Hepatocyte (in vitro differentiated cells): ENCODE data around the gene PLIN4. TPM values are rescaled to one million over a fixed set of nuclear protein-coding genes. Genes with fewer than 3 reads are reported as not detected.

Experiments
- DNase-seq: peaks from one replicate; pipeline ENCODE4 v3.0.0-alpha.2; 2016; ENCODE audit warnings: low spot score
- H2AFZ ChIP-seq: fragments of 200-600 bp; sonication (generic); 2 replicates; pipeline ENCODE4 v1.6.0; 2016; ENCODE audit warnings: antibody characterized with exemption, mild to moderate bottlenecking
- H3K27ac ChIP-seq: fragments of 200-600 bp; sonication (generic); 2 replicates; pipeline ENCODE4 v1.5.1; 2016; ENCODE audit warnings: mild to moderate bottlenecking
- H3K27me3 ChIP-seq: fragments of 200-600 bp; sonication (generic); 2 replicates; pipeline ENCODE4 v1.6.1; 2016
- H3K36me3 ChIP-seq: fragments of 200-600 bp; sonication (generic); replicated peaks from 2 replicates; pipeline ENCODE4 v1.5.1; 2016; ENCODE audit warnings: low read depth; ENCODE audit not compliant: insufficient read depth
- H3K4me1 ChIP-seq: fragments of 200-600 bp; sonication (generic); 2 replicates; pipeline ENCODE4 v1.5.1; 2016; ENCODE audit warnings: mild to moderate bottlenecking, moderate library complexity; ENCODE audit not compliant: insufficient read depth
- H3K4me2 ChIP-seq: fragments of 200-600 bp; sonication (generic); 2 replicates; pipeline ENCODE4 v1.6.0; 2016
- H3K4me3 ChIP-seq: fragments of 200-600 bp; sonication (generic); 2 replicates; pipeline ENCODE4 v1.5.1; 2016; ENCODE audit warnings: mild to moderate bottlenecking
- H3K79me2 ChIP-seq: fragments of 200-600 bp; sonication (generic); 2 replicates; pipeline ENCODE4 v1.6.0; 2017; ENCODE audit warnings: mild to moderate bottlenecking
- H3K9me2 ChIP-seq: fragments of 200-600 bp; sonication (generic); replicated peaks from 2 replicates; pipeline ENCODE4 v1.6.0; 2017; ENCODE audit warnings: mild to moderate bottlenecking; ENCODE audit not compliant: insufficient read depth
- H3K9me3 ChIP-seq: fragments of 200-600 bp; sonication (generic); 2 replicates; pipeline ENCODE4 v1.5.1; 2016; ENCODE audit warnings: low read depth, mild to moderate bottlenecking
- H4K20me1 ChIP-seq: fragments of 200-600 bp; sonication (generic); 2 replicates; pipeline ENCODE4 v1.6.0; 2016; ENCODE audit warnings: mild to moderate bottlenecking; ENCODE audit not compliant: insufficient read depth, poor library complexity, severe bottlenecking
- EZH2 ChIP-seq: fragments of 200-600 bp; sonication (generic); IDR thresholded peaks from 2 replicates; pipeline ENCODE4 v1.6.1; 2016; ENCODE audit warnings: antibody characterized with exemption, mild to moderate bottlenecking, borderline replicate concordance
- EZH2phosphoT487 ChIP-seq: fragments of 200-600 bp; sonication (generic); IDR thresholded peaks from one replicate; pipeline ENCODE4 v1.6.1; 2018; ENCODE audit warnings: antibody characterized with exemption, mild to moderate bottlenecking, low read depth, moderate library complexity; ENCODE audit not compliant: unreplicated experiment, severe bottlenecking
- WGBS: methylation state at CpG from one replicate; pipeline ENCODE4 v1.1.6; 2016; ENCODE audit warnings: low lambda C conversion rate; ENCODE audit errors: missing lambda C conversion rate; 5-methylcytosine and 5-hydroxymethylcytosine counted together
- polyA plus RNA-seq: library from polyadenylated mRNA; unstranded; fragments of >200 nt; fragmentation: Nextera tagmentation; extraction: Ambion mirVana; gene quantifications from 2 replicates; pipeline ENCODE4 v1.2.1, GENCODE V29; 2016
- total RNA-seq: library from RNA; depleted of rRNA; stranded (reverse); fragments of >200 nt; gene quantifications from 2 replicates; pipeline ENCODE4 v1.2.3, GENCODE V29; 2014
- TF ChIP-seq, protein P1 (sequence below): fragments of 200-600 bp; sonication (generic); IDR thresholded peaks from 2 replicates; pipeline ENCODE4 v1.5.1; 2016; ENCODE audit warnings: antibody characterized with exemption, mild to moderate bottlenecking; ENCODE audit not compliant: poor library complexity

The PLIN4 gene
- total and polyA plus RNA-seq, 2 experiments from 2014 or later: 0.17 to 0.27 TPM

DNA sequence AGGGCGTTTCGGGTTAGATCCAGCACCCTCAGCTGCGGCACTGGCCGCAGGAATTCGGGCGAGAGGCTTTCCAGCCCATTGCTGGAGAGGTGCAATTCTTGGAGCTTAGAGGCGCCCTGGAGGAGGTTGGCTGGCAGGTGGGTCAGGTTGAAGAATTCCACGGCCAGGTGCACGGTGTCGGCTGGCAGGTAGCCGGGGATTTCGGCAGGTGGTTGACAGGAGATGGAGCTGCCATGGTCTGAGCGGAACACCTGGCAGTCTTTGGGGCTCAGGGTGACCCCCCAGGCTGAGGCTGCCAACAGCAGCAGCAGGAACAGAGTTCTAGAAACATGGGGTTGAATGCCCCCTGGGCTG is 20.3 kb upstream of the PLIN4 start:
- H3K27me3 ChIP-seq: no peaks in the 10 kb centered on the region
- DNase-seq: no peak
- H3K9me2 ChIP-seq: no peaks in the 10 kb centered on the region
- H3K4me1 ChIP-seq: no peaks in the 10 kb centered on the region
- no peaks in the 10 kb centered on the region for H3K79me2 ChIP-seq
- H4K20me1 ChIP-seq: no peaks in the 10 kb centered on the region
- H3K27ac ChIP-seq: no peak overlapping the region
- H3K4me2 ChIP-seq: no peak overlapping the region
- no peak overlapping the region for H2AFZ ChIP-seq
- no peaks in the 10 kb centered on the region for H3K36me3 ChIP-seq
- TF ChIP-seq, protein P1, sequence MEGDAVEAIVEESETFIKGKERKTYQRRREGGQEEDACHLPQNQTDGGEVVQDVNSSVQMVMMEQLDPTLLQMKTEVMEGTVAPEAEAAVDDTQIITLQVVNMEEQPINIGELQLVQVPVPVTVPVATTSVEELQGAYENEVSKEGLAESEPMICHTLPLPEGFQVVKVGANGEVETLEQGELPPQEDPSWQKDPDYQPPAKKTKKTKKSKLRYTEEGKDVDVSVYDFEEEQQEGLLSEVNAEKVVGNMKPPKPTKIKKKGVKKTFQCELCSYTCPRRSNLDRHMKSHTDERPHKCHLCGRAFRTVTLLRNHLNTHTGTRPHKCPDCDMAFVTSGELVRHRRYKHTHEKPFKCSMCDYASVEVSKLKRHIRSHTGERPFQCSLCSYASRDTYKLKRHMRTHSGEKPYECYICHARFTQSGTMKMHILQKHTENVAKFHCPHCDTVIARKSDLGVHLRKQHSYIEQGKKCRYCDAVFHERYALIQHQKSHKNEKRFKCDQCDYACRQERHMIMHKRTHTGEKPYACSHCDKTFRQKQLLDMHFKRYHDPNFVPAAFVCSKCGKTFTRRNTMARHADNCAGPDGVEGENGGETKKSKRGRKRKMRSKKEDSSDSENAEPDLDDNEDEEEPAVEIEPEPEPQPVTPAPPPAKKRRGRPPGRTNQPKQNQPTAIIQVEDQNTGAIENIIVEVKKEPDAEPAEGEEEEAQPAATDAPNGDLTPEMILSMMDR: no peak
- TF ChIP-seq EZH2phosphoT487: no peak
- TF ChIP-seq EZH2: no peak
- no peaks in the 10 kb centered on the region for H3K9me3 ChIP-seq
- no peak overlapping the region for H3K4me3 ChIP-seq
- 95% methylated on average over 13 of the region's 13 CpGs for WGBS

DNA sequence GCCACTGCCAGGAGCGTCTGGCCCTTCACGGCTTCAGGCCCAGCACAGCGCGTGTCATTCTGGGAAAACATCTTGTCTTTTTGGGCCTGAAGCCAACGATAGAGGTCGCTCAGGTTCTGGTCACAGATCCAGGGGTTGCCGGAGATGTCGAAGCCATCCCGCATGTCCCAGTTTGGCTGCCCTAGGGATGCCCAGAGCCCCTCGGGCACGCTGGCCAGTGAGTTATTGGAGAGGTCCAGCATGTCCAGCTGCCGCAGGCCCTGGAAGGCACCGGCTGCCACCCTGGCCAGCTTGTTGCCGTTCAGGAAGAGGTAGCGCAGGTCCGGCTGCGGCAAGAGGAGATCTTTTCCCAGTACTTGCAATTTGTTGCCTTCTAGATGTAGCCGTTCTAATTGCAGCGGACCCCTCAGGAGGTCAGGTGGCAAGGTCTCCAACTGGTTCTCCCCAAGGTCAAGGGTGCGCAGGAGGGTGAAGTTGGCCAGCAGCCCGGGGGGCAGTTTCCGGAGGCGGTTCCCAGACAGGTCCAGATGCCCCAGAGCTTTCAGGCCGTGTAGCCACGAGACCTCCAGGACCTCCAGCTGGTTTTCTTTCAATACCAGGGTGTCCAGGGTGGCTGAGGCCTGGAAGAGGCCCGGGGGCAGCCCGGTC is 19.8 kb upstream of the PLIN4 start:
- WGBS: 84% methylated on average over 27 of the region's 27 CpGs
- Histone ChIP-seq H3K27ac (no peak overlapping the region), H3K27me3 (no peaks in the 10 kb centered on the region), H3K79me2 (no peaks in the 10 kb centered on the region), H3K4me2 (no peak overlapping the region), H3K9me2 (no peaks in the 10 kb centered on the region), H4K20me1 (no peaks in the 10 kb centered on the region), H2AFZ (no peak overlapping the region), H3K4me3 (no peak overlapping the region), H3K36me3 (no peaks in the 10 kb centered on the region), H3K9me3 (no peaks in the 10 kb centered on the region), H3K4me1 (no peaks in the 10 kb centered on the region)
- no peak for TF ChIP-seq EZH2phosphoT487
- no peak for TF ChIP-seq EZH2
- TF ChIP-seq, protein P1: no peak
- DNase-seq: peak; percentile 2

DNA sequence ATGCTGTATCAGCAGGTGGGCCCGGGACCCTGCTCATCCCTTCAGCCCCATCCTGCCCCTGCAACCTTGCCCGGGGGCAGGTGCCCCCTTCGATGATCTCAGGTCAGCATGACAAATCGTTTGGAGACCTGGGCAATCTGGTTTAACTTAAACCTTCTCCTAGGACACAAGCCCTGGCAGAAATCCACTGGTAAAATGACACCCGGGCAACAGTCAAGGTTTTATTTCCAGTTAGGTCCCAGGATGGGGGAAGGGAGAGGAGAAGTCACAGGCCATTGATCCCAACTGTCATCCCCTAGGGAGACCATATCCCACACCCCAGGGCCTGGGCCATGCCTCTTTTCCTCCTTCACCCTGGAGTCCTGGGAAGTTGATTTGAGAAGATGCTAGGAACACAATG is 18.5 kb upstream of the PLIN4 start:
- Histone ChIP-seq H4K20me1 (no peaks in the 10 kb centered on the region), H3K4me2 (no peak overlapping the region), H3K9me3 (no peaks in the 10 kb centered on the region), H2AFZ (no peak overlapping the region), H3K9me2 (no peaks in the 10 kb centered on the region), H3K4me1 (no peaks in the 10 kb centered on the region), H3K79me2 (no peaks in the 10 kb centered on the region), H3K27me3 (no peaks in the 10 kb centered on the region), H3K4me3 (no peak overlapping the region), H3K36me3 (no peaks in the 10 kb centered on the region), H3K27ac (no peak overlapping the region)
- no peak for DNase-seq
- TF ChIP-seq EZH2phosphoT487 (no peak), EZH2 (no peak)
- TF ChIP-seq, protein P1: no peak
- 74% methylated on average over 5 of the region's 5 CpGs for WGBS
